WTC11 (cell line): ENCODE data around the gene SELENOK. TPM values are rescaled to one million over a fixed set of nuclear protein-coding genes. Genes with fewer than 3 reads are reported as not detected.

Experiments
- ATAC-seq: fragments of 200-7000 bp; cut with Tn5 transposase; 2 replicates; pipeline ENCODE4 v1.10.0; 2021; ENCODE audit warnings: mild to moderate bottlenecking, moderate library complexity
- CTCF ChIA-PET: fragments of 300-600 bp; sonication (Branson Sonifier 250); formaldehyde crosslinking; loops from one replicate; lab custom pipeline; 2021; ENCODE audit warnings: antibody characterized with exemption; lab: Charles Lee
- POLR2A ChIA-PET: fragments of 350-600 bp; sonication (Branson Sonifier 250); formaldehyde crosslinking; loops from one replicate; lab custom pipeline; 2021; ENCODE audit warnings: antibody characterized with exemption; lab: Charles Lee
- DNase-seq: peaks from one replicate; pipeline ENCODE4 v3.0.0; 2021; ENCODE audit warnings: low spot score
- H3K27ac Mint-ChIP-seq: 2 replicates; pipeline ENCODE4 v1.8.0; 2021; ENCODE audit warnings: mixed read lengths
- H3K27me3 Mint-ChIP-seq: 2 replicates; pipeline ENCODE4 v1.8.0; 2021; ENCODE audit warnings: low read depth, mild to moderate bottlenecking, moderate library complexity, mixed read lengths
- H3K36me3 Mint-ChIP-seq: 2 replicates; pipeline ENCODE4 v1.8.0; 2021; ENCODE audit warnings: mixed read lengths
- H3K4me1 Mint-ChIP-seq: 2 replicates; pipeline ENCODE4 v1.8.0; 2022; ENCODE audit warnings: mixed read lengths
- H3K4me3 Mint-ChIP-seq: 2 replicates; pipeline ENCODE4 v1.8.0; 2021; ENCODE audit warnings: mild to moderate bottlenecking, moderate library complexity, mixed read lengths
- H3K9me3 Mint-ChIP-seq: 2 replicates; pipeline ENCODE4 v1.8.0; 2021; ENCODE audit warnings: mixed read lengths
- ATF3 ChIP-seq: sonication (generic); formaldehyde crosslinking; conservative IDR thresholded peaks from 2 replicates; pipeline ENCODE4 v1.8.1; 2022; ENCODE audit warnings: mild to moderate bottlenecking, missing genetic modification reagents
- CREM ChIP-seq: sonication (generic); formaldehyde crosslinking; IDR thresholded peaks from 2 replicates; pipeline ENCODE4 v1.8.1; 2022; ENCODE audit warnings: mild to moderate bottlenecking, missing genetic modification reagents, moderate library complexity
- E2F1 ChIP-seq: sonication (generic); formaldehyde crosslinking; IDR thresholded peaks from 2 replicates; pipeline ENCODE4 v1.8.0; 2022; ENCODE audit warnings: mild to moderate bottlenecking, missing genetic modification reagents
- ETV6 ChIP-seq: sonication (generic); formaldehyde crosslinking; IDR thresholded peaks from 2 replicates; pipeline ENCODE4 v1.8.1; 2022; ENCODE audit warnings: mild to moderate bottlenecking, missing genetic modification reagents
- FOXP1 ChIP-seq: sonication (generic); formaldehyde crosslinking; IDR thresholded peaks from 2 replicates; pipeline ENCODE4 v1.8.0; 2022; ENCODE audit warnings: missing genetic modification reagents, mild to moderate bottlenecking, moderate library complexity, borderline replicate concordance
- GABPB1 ChIP-seq: sonication (generic); formaldehyde crosslinking; IDR thresholded peaks from 2 replicates; pipeline ENCODE4 v1.8.1; 2023; ENCODE audit warnings: mild to moderate bottlenecking, missing genetic modification reagents
- GTF2I ChIP-seq: fragments of 250-450 bp; sonication (Bioruptor Pico); conservative IDR thresholded peaks from 2 replicates; pipeline ENCODE4 v1.4.0; 2021; ENCODE audit warnings: mild to moderate bottlenecking
- KAT7 ChIP-seq: sonication (generic); formaldehyde crosslinking; IDR thresholded peaks from 2 replicates; pipeline ENCODE4 v1.8.1; 2023; ENCODE audit warnings: missing genetic modification reagents, mild to moderate bottlenecking, borderline replicate concordance
- MYBL2 ChIP-seq: sonication (generic); formaldehyde crosslinking; IDR thresholded peaks from 2 replicates; pipeline ENCODE4 v1.8.1; 2023; ENCODE audit warnings: mild to moderate bottlenecking, moderate library complexity, missing genetic modification reagents
- NFATC4 ChIP-seq: fragments of 250-450 bp; sonication (Bioruptor Pico); IDR thresholded peaks from 2 replicates; pipeline ENCODE4 v1.9.0; 2021; ENCODE audit warnings: mild to moderate bottlenecking
- NFYB ChIP-seq: sonication (generic); formaldehyde crosslinking; conservative IDR thresholded peaks from 2 replicates; pipeline ENCODE4 v1.8.0; 2022; ENCODE audit warnings: low read depth, missing genetic modification reagents
- RELA ChIP-seq: sonication (generic); formaldehyde crosslinking; IDR thresholded peaks from 2 replicates; pipeline ENCODE4 v1.8.1; 2022; ENCODE audit warnings: missing genetic modification reagents, mild to moderate bottlenecking, borderline replicate concordance
- SP1 ChIP-seq: sonication (generic); formaldehyde crosslinking; conservative IDR thresholded peaks from 2 replicates; pipeline ENCODE4 v1.8.1; 2022; ENCODE audit warnings: missing genetic modification reagents
- STAT6 ChIP-seq: sonication (generic); formaldehyde crosslinking; conservative IDR thresholded peaks from 2 replicates; pipeline ENCODE4 v1.8.1; 2023; ENCODE audit warnings: mild to moderate bottlenecking, low read depth, missing genetic modification reagents, moderate library complexity
- TEAD1 ChIP-seq: sonication (generic); formaldehyde crosslinking; IDR thresholded peaks from 2 replicates; pipeline ENCODE4 v1.8.0; 2022; ENCODE audit warnings: mild to moderate bottlenecking, missing genetic modification reagents
- TEAD4 ChIP-seq: sonication (generic); formaldehyde crosslinking; IDR thresholded peaks from 2 replicates; pipeline ENCODE4 v1.8.0; 2022; ENCODE audit warnings: mild to moderate bottlenecking, missing genetic modification reagents
- ZBTB21 ChIP-seq: sonication (generic); formaldehyde crosslinking; IDR thresholded peaks from 2 replicates; pipeline ENCODE4 v1.8.1; 2023; ENCODE audit warnings: mild to moderate bottlenecking, missing genetic modification reagents, borderline replicate concordance
- ZNF138 ChIP-seq: sonication (generic); formaldehyde crosslinking; conservative IDR thresholded peaks from 2 replicates; pipeline ENCODE4 v1.8.1; 2022; ENCODE audit warnings: mild to moderate bottlenecking, moderate library complexity, missing genetic modification reagents
- ZNF263 ChIP-seq: sonication (generic); formaldehyde crosslinking; IDR thresholded peaks from 2 replicates; pipeline ENCODE4 v1.8.1; 2022; ENCODE audit warnings: low read depth, mild to moderate bottlenecking, moderate library complexity, missing genetic modification reagents
- ZNF423 ChIP-seq: fragments of 250-450 bp; sonication (Bioruptor Pico); IDR thresholded peaks from 2 replicates; pipeline ENCODE4 v2.1.2; 2022; ENCODE audit warnings: mild to moderate bottlenecking, moderate library complexity
- total RNA-seq: library from RNA; stranded (reverse); gene quantifications from 3 replicates; pipeline ENCODE4 v1.2.3, GENCODE V29; 2021
- TF ChIP-seq, protein P1 (sequence below): sonication (generic); formaldehyde crosslinking; IDR thresholded peaks from 2 replicates; pipeline ENCODE4 v1.8.1; 2023; ENCODE audit warnings: mild to moderate bottlenecking, moderate library complexity, missing genetic modification reagents
- TF ChIP-seq, protein P2 (sequence below): sonication (generic); formaldehyde crosslinking; IDR thresholded peaks from 2 replicates; pipeline ENCODE4 v1.8.1; 2022; ENCODE audit warnings: mild to moderate bottlenecking, missing genetic modification reagents, moderate library complexity, borderline replicate concordance
- TF ChIP-seq, protein P3 (sequence below): sonication (generic); formaldehyde crosslinking; IDR thresholded peaks from 2 replicates; pipeline ENCODE4 v1.8.1; 2023; ENCODE audit warnings: mild to moderate bottlenecking, missing genetic modification reagents, moderate library complexity
- TF ChIP-seq, protein P4 (sequence below): fragments of 250-450 bp; sonication (Bioruptor Pico); IDR thresholded peaks from 2 replicates; pipeline ENCODE4 v1.8.0; 2021; ENCODE audit warnings: mild to moderate bottlenecking
- TF ChIP-seq, protein P5 (sequence below): fragments of 250-450 bp; sonication (Bioruptor Pico); IDR thresholded peaks from 2 replicates; pipeline ENCODE4 v1.9.0; 2021; ENCODE audit warnings: mild to moderate bottlenecking

Gene SELENOK
- total RNA-seq, 1 experiment from 2014 or later: 38.7 TPM

GRCh38 chr3:53846134-53846850 is 45.4 kb downstream of the SELENOK start, which contains the start of the genes CHDH and IL17RB:
Gene CHDH (minus strand): TSS chr3:53846419. CDS start chr3:53824008, 22,411 bp downstream.
Gene IL17RB (plus strand): TSS chr3:53846568. CDS start chr3:53846589, 21 bp downstream.
- no peaks in the 10 kb centered on the region for H3K9me3 Mint-ChIP-seq
- peaks cover 18% of the 10 kb centered on the region for H3K27me3 Mint-ChIP-seq
- CTCF ChIA-PET: interaction anchor here (0.9 to 1.3 kb wide), 4 partner anchors 10 to 142 kb away, joined by 3 read pairs; no protein-coding TSS in a partner anchor
- H3K27ac Mint-ChIP-seq: peak within 1 kb of the TSS; percentile 65
- H3K4me1 Mint-ChIP-seq: peaks cover 40% of the 10 kb centered on the region
- POLR2A ChIA-PET: no interaction called here
- peak within 1 kb of the TSS; percentile 74 for H3K4me3 Mint-ChIP-seq
- ATAC-seq (peak; percentile 78), DNase-seq (peak; percentile 76)
- no peaks in the 10 kb centered on the region; the same call in 1 of the 2 replicates for H3K36me3 Mint-ChIP-seq
- TF ChIP-seq NFYB (peak; percentile 17; the same call in 1 of the 2 replicates), ETV6 (CRISPR knock-in tag) (peak; percentile 98), SP1 (CRISPR knock-in tag) (peak; percentile 88), NFATC4 (no peak), FOXP1 (CRISPR knock-in tag) (peak; percentile 97; the same call in 1 of the 2 replicates), ZNF138 (no peak), ATF3 (peak; percentile 66; the same call in 1 of the 2 replicates), TEAD4 (no peak), TEAD1 (CRISPR knock-in tag) (0 out of 2 replicates have a peak, but pooled peaks have one; percentile 85), CREM (CRISPR knock-in tag) (peak; percentile 89), MYBL2 (CRISPR knock-in tag) (peak; percentile 57; the same call in 1 of the 2 replicates), KAT7 (CRISPR knock-in tag) (peak; percentile 78; the same call in 1 of the 2 replicates), E2F1 (CRISPR knock-in tag) (peak; percentile 87), ZNF263 (peak; percentile 64; the same call in 1 of the 2 replicates), ZNF423 (CRISPR knock-in tag) (no peak), GTF2I (CRISPR knock-in tag) (no peak), GABPB1 (no peak; the same call in 1 of the 2 replicates), ZBTB21 (no peak), STAT6 (CRISPR knock-in tag) (peak; percentile 81; the same call in 1 of the 2 replicates), RELA (CRISPR knock-in tag) (peak; percentile 67)
- TF ChIP-seq, protein P1, sequence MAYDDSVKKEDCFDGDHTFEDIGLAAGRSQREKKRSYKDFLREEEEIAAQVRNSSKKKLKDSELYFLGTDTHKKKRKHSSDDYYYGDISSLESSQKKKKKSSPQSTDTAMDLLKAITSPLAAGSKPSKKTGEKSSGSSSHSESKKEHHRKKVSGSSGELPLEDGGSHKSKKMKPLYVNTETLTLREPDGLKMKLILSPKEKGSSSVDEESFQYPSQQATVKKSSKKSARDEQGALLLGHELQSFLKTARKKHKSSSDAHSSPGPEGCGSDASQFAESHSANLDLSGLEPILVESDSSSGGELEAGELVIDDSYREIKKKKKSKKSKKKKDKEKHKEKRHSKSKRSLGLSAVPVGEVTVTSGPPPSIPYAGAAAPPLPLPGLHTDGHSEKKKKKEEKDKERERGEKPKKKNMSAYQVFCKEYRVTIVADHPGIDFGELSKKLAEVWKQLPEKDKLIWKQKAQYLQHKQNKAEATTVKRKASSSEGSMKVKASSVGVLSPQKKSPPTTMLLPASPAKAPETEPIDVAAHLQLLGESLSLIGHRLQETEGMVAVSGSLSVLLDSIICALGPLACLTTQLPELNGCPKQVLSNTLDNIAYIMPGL: peak; percentile 88
- TF ChIP-seq, protein P2, sequence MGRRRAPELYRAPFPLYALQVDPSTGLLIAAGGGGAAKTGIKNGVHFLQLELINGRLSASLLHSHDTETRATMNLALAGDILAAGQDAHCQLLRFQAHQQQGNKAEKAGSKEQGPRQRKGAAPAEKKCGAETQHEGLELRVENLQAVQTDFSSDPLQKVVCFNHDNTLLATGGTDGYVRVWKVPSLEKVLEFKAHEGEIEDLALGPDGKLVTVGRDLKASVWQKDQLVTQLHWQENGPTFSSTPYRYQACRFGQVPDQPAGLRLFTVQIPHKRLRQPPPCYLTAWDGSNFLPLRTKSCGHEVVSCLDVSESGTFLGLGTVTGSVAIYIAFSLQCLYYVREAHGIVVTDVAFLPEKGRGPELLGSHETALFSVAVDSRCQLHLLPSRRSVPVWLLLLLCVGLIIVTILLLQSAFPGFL (CRISPR knock-in tag): 0 out of 2 replicates have a peak, but pooled peaks have one; percentile 65
- TF ChIP-seq, protein P3, sequence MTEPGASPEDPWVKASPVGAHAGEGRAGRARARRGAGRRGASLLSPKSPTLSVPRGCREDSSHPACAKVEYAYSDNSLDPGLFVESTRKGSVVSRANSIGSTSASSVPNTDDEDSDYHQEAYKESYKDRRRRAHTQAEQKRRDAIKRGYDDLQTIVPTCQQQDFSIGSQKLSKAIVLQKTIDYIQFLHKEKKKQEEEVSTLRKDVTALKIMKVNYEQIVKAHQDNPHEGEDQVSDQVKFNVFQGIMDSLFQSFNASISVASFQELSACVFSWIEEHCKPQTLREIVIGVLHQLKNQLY: peak; percentile 77
- TF ChIP-seq, protein P4, sequence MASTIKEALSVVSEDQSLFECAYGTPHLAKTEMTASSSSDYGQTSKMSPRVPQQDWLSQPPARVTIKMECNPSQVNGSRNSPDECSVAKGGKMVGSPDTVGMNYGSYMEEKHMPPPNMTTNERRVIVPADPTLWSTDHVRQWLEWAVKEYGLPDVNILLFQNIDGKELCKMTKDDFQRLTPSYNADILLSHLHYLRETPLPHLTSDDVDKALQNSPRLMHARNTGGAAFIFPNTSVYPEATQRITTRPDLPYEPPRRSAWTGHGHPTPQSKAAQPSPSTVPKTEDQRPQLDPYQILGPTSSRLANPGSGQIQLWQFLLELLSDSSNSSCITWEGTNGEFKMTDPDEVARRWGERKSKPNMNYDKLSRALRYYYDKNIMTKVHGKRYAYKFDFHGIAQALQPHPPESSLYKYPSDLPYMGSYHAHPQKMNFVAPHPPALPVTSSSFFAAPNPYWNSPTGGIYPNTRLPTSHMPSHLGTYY (CRISPR knock-in tag): no peak
- TF ChIP-seq, protein P5, sequence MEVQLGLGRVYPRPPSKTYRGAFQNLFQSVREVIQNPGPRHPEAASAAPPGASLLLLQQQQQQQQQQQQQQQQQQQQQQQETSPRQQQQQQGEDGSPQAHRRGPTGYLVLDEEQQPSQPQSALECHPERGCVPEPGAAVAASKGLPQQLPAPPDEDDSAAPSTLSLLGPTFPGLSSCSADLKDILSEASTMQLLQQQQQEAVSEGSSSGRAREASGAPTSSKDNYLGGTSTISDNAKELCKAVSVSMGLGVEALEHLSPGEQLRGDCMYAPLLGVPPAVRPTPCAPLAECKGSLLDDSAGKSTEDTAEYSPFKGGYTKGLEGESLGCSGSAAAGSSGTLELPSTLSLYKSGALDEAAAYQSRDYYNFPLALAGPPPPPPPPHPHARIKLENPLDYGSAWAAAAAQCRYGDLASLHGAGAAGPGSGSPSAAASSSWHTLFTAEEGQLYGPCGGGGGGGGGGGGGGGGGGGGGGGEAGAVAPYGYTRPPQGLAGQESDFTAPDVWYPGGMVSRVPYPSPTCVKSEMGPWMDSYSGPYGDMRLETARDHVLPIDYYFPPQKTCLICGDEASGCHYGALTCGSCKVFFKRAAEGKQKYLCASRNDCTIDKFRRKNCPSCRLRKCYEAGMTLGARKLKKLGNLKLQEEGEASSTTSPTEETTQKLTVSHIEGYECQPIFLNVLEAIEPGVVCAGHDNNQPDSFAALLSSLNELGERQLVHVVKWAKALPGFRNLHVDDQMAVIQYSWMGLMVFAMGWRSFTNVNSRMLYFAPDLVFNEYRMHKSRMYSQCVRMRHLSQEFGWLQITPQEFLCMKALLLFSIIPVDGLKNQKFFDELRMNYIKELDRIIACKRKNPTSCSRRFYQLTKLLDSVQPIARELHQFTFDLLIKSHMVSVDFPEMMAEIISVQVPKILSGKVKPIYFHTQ: no peak
